ENCODE results near the gene AGAP2. TPM values are rescaled to one million over a fixed set of nuclear protein-coding genes. Genes with fewer than 3 reads are reported as not detected.
A peak's percentile ranks its signal among the peaks of the same experiment; 100 is the strongest.

Gene AGAP2
- total RNA-seq, 1 experiment from 2014 or later: 5.3 TPM

- no peak within 1 kb of the TSS for H2BK12ac ChIP-seq (ENCODE audit: insufficient read length, low read depth, low read length)
- H2AFZ ChIP-seq (ENCODE audit: low read length): peak within 1 kb of the TSS; percentile 72
- H3K9me3 ChIP-seq (ENCODE audit: control insufficient read depth, low read depth, low read length): no peaks in the 10 kb centered on the region
- H3K27ac Mint-ChIP-seq: peak within 1 kb of the TSS; percentile 100
- no peak within 1 kb of the TSS for H2BK5ac ChIP-seq (ENCODE audit: insufficient read length, low read length)
- H2AK5ac ChIP-seq (ENCODE audit: insufficient read length, low read length): no peak within 1 kb of the TSS
- no peak within 1 kb of the TSS for H4K91ac ChIP-seq (ENCODE audit: insufficient read length, low read depth, low read length)
- H3K27ac ChIP-seq (ENCODE audit: insufficient read length, low read depth, low read length): peak within 1 kb of the TSS; percentile 17
- H3K27me3 ChIP-seq (ENCODE audit: insufficient read depth, low read length): no peaks in the 10 kb centered on the region; the same call in 1 of the 2 replicates
- H4K20me1 ChIP-seq (ENCODE audit: control insufficient read depth, insufficient read depth, insufficient read length): no peaks in the 10 kb centered on the region
- H3K23me2 ChIP-seq (ENCODE audit: insufficient read length, low read depth, low read length, poor library complexity, severe bottlenecking): peaks cover 9% of the 10 kb centered on the region
- H3K9me3 Mint-ChIP-seq: no peaks in the 10 kb centered on the region
- H2BK20ac ChIP-seq (ENCODE audit: low read depth, low read length, poor library complexity, severe bottlenecking): no peak within 1 kb of the TSS
- H3K79me2 ChIP-seq (ENCODE audit: insufficient read depth, low read length): no peaks in the 10 kb centered on the region
- H3K27me3 Mint-ChIP-seq (ENCODE audit: low read depth): peaks cover 7% of the 10 kb centered on the region
- peak within 1 kb of the TSS; percentile 44 for H3K4me2 ChIP-seq (ENCODE audit: insufficient read depth, insufficient read length, low read length)
- peaks cover 13 to 19% of the 10 kb centered on the region in 2 experiments for H3K4me1 Mint-ChIP-seq
- no peak for TF ChIP-seq CTCF (conservative IDR thresholded peaks at IDR 0.05)
- DNase-seq: peak; percentile 99
- H3K9ac ChIP-seq (ENCODE audit: extremely low read depth, insufficient read length, low read length): peak within 1 kb of the TSS; percentile 94
- no peak within 1 kb of the TSS for H3K56ac ChIP-seq (ENCODE audit: insufficient read length, low read depth, low read length)
- no peak within 1 kb of the TSS for H3K4ac ChIP-seq (ENCODE audit: low read depth, low read length)
- peak within 1 kb of the TSS; percentile 98 to 99 for H3K4me3 Mint-ChIP-seq
- WGBS (ENCODE audit: extremely low coverage, insufficient read length, low lambda C conversion rate): no CpG with 5 or more reads among the region's 28 CpGs
- H2BK15ac ChIP-seq (ENCODE audit: low read depth, low read length): no peak within 1 kb of the TSS
- H4K5ac ChIP-seq (ENCODE audit: insufficient read length, low read depth, low read length): no peak within 1 kb of the TSS
- peaks cover 3% of the 10 kb centered on the region; the same call in 1 of the 2 replicates for H3K4me1 ChIP-seq (ENCODE audit: insufficient read depth, low read length)
- H4K8ac ChIP-seq (replicated peaks; ENCODE audit: insufficient read length, low read depth, low read length): no peak within 1 kb of the TSS
- H3K14ac ChIP-seq (ENCODE audit: insufficient read depth, low read length): peak within 1 kb of the TSS; percentile 98
- H3K23ac ChIP-seq (ENCODE audit: insufficient read length, low read depth, low read length): no peak within 1 kb of the TSS
- peaks cover 20 to 42% (median 31%) of the 10 kb centered on the region in 3 experiments for H3K36me3 Mint-ChIP-seq (ENCODE audit: insufficient read depth in 1 of 3, low read depth in 3 of 3)
- peak within 1 kb of the TSS; percentile 97 for H3K18ac ChIP-seq (ENCODE audit: insufficient read length, low read depth, low read length)
- H3T11ph ChIP-seq (ENCODE audit: low read length): peak within 1 kb of the TSS; percentile 56
- H2BK120ac ChIP-seq (ENCODE audit: low read depth, low read length, poor library complexity, severe bottlenecking): no peak within 1 kb of the TSS
- no peaks in the 10 kb centered on the region for H3K79me1 ChIP-seq (ENCODE audit: insufficient read depth, low read depth, low read length, poor library complexity, severe bottlenecking)
Observed at GRCh38 chr12:57771873-57772428, 33.4 kb upstream of the AGAP2 start, which contains the start of gene METTL1. METTL1 (minus strand) TSS chr12:57772105; CDS start chr12:57772083, 22 bp downstream.

All from H9 (cell line).